Adrenal gland (tissue), 5 donors: ENCODE data around the gene SLC31A2.

ENCODE experiments used
- POLR2A ChIP-seq, 2 donors: fragments of 450-650 bp; IDR thresholded peaks; one replicate each; pipeline ENCODE4 v1.6.1; 2017; ENCODE audit warnings: antibody characterized with exemption in 2 of 2, mild to moderate bottlenecking in 2 of 2, moderate library complexity in 1 of 2
- TF ChIP-seq, protein P1 (sequence below), 6 experiments: fragments of 450-650 bp in 4 of 6; fragments of 200-600 bp in 2 of 6; sonication (generic) in 1 of 6; IDR thresholded peaks; 1 replicate in 5 of 6; 2 replicates in 1 of 6; pipeline versions ENCODE4 v1.5.1 to v1.8.0; 2016 to 2021; ENCODE audit warnings: antibody characterized with exemption in 6 of 6, mild to moderate bottlenecking in 2 of 6, moderate library complexity in 1 of 6
- donor health status: DM: no; HTN: no; CAD: no.

DNA sequence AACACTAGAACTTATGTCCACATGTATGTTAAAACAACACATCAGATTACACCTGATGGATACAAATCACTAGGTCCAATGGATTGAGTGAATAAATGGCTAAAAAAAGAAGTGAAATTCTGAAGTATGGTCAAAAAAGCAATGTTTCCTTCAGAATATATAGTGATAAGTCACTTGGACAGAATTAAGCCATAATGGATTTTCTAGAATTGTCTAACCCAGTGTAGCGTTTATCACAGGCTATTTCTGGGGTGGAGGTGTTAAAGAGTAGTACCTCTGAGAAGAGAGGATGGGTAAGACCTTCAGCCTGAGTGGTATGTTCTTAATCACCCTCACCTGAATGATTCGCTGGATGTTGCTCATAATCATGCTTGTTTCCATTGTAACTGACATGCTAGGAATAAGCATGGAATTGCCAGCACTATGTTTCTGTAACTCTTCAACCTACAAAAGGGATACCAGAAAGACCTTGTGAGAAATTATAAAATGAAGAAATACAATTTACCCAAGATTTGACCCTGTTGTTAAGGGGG lies 33.2 kb downstream of the SLC31A2 start:
- TF ChIP-seq POLR2A (IDR thresholded peaks at IDR 0.05), result no peak
- TF ChIP-seq, protein P1, sequence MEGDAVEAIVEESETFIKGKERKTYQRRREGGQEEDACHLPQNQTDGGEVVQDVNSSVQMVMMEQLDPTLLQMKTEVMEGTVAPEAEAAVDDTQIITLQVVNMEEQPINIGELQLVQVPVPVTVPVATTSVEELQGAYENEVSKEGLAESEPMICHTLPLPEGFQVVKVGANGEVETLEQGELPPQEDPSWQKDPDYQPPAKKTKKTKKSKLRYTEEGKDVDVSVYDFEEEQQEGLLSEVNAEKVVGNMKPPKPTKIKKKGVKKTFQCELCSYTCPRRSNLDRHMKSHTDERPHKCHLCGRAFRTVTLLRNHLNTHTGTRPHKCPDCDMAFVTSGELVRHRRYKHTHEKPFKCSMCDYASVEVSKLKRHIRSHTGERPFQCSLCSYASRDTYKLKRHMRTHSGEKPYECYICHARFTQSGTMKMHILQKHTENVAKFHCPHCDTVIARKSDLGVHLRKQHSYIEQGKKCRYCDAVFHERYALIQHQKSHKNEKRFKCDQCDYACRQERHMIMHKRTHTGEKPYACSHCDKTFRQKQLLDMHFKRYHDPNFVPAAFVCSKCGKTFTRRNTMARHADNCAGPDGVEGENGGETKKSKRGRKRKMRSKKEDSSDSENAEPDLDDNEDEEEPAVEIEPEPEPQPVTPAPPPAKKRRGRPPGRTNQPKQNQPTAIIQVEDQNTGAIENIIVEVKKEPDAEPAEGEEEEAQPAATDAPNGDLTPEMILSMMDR (IDR thresholded peaks at IDR 0.05), result no peak
